ENCODE data around the gene GALT. TPM values are rescaled to one million over a fixed set of nuclear protein-coding genes. Genes with fewer than 3 reads are reported as not detected.

Gene GALT
- total and polyA plus RNA-seq, 2 donors from 2014 or later, result 49.2 to 83.7 TPM

- FAIRE-seq (no peak), DNase-seq (no peak)
- Histone ChIP-seq H3K27me3 (ENCODE audit: control insufficient read depth, insufficient read depth, low read length) (peaks cover 2% of the 10 kb centered on the region), H3K36me3 (ENCODE audit: control insufficient read depth in 2 of 3, insufficient read depth in 3 of 3, low read length in 3 of 3) (peaks cover 2 to 7% (median 2%) of the 10 kb centered on the region in 3 donors), H3K4me1 (ENCODE audit: control insufficient read depth in 2 of 3, insufficient read depth in 2 of 3, low read depth in 1 of 3, low read length in 3 of 3) (peaks cover 0 to 21% (median 2%) of the 10 kb centered on the region in 3 donors), H3K27ac (ENCODE audit: low read depth in 2 of 2, low read length in 2 of 2) (no peak overlapping the region), H3K4me3 (ENCODE audit: low read length in 3 of 3) (no peak overlapping the region), H3K9ac (ENCODE audit: low read length in 3 of 3) (no peak overlapping the region), H3K9me3 (ENCODE audit: control insufficient read depth in 2 of 3, insufficient read depth in 1 of 3, low read length in 3 of 3) (no peaks in the 10 kb centered on the region)
- TF ChIP-seq CTCF (IDR thresholded peaks at IDR 0.05; ENCODE audit: borderline replicate concordance, extremely low read depth, insufficient read depth), result no peak
- intact Hi-C loops (cut with DNase I), result no loop called here
Measured at GRCh38 chr9:34635556-34635955, 10.9 kb upstream of the GALT start.

- Histone ChIP-seq H3K27me3 (ENCODE audit: control insufficient read depth, insufficient read depth, low read length) (no peaks in the 10 kb centered on the region), H3K27ac (ENCODE audit: low read depth in 2 of 2, low read length in 2 of 2) (peak overlapping the region in 1 of 2 donors; percentile 60), H3K4me3 (ENCODE audit: low read length in 3 of 3) (peak overlapping the region; percentile 44 to 88 (median 73)), H3K9ac (ENCODE audit: low read length in 3 of 3) (peak overlapping the region; percentile 10 to 89 (median 55)), H3K36me3 (ENCODE audit: control insufficient read depth in 2 of 3, insufficient read depth in 3 of 3, low read length in 3 of 3) (peaks cover 2 to 7% (median 2%) of the 10 kb centered on the region in 3 donors), H3K4me1 (ENCODE audit: control insufficient read depth in 2 of 3, insufficient read depth in 2 of 3, low read depth in 1 of 3, low read length in 3 of 3) (peaks cover 0 to 21% (median 2%) of the 10 kb centered on the region in 3 donors), H3K9me3 (ENCODE audit: control insufficient read depth in 2 of 3, insufficient read depth in 1 of 3, low read length in 3 of 3) (no peaks in the 10 kb centered on the region)
- no peak for FAIRE-seq
- no peak for DNase-seq
- TF ChIP-seq CTCF (IDR thresholded peaks at IDR 0.05; ENCODE audit: borderline replicate concordance, extremely low read depth, insufficient read depth), result no peak
- intact Hi-C loops (cut with DNase I), result no loop called here
Measured at GRCh38 chr9:34636791-34637355, 9.6 kb upstream of the GALT start.

- peaks cover 2 to 7% (median 2%) of the 10 kb centered on the region in 3 donors for H3K36me3 ChIP-seq (ENCODE audit: control insufficient read depth in 2 of 3, insufficient read depth in 3 of 3, low read length in 3 of 3)
- FAIRE-seq, result no peak
- no peaks in the 10 kb centered on the region for H3K27me3 ChIP-seq (ENCODE audit: control insufficient read depth, insufficient read depth, low read length)
- TF ChIP-seq CTCF (IDR thresholded peaks at IDR 0.05; ENCODE audit: borderline replicate concordance, extremely low read depth, insufficient read depth), result no peak
- H3K9ac ChIP-seq (ENCODE audit: low read length in 3 of 3), result peak within 1 kb of the TSS; percentile 78 to 90 (median 89)
- peak; percentile 95 to 97 (median 97) for DNase-seq
- H3K4me3 ChIP-seq (ENCODE audit: low read length in 3 of 3), result peak within 1 kb of the TSS; percentile 80 to 88 (median 85)
- no peaks in the 10 kb centered on the region for H3K9me3 ChIP-seq (ENCODE audit: control insufficient read depth in 2 of 3, insufficient read depth in 1 of 3, low read length in 3 of 3)
- peak within 1 kb of the TSS; percentile 74 to 87 for H3K27ac ChIP-seq (ENCODE audit: low read depth in 2 of 2, low read length in 2 of 2)
- intact Hi-C loops (cut with DNase I), result no loop called here
- H3K4me1 ChIP-seq (ENCODE audit: control insufficient read depth in 2 of 3, insufficient read depth in 2 of 3, low read depth in 1 of 3, low read length in 3 of 3), result peaks cover 0 to 21% (median 2%) of the 10 kb centered on the region in 3 donors
Measured at GRCh38 chr9:34637356-34638137, 8.9 kb upstream of the GALT start, which contains the start of gene SIGMAR1. SIGMAR1 (minus strand) TSS chr9:34637787; CDS start chr9:34637697, 90 bp downstream.

Data from kidney (tissue), 14 donors.